NCI-H748 treated with DMSO at 0.1 percent for 48 hours (cell line): ENCODE measurements around the gene RNASE3.
"Not testable (repeated sequence)": the region's sequence is repeated elsewhere in the genome, so short reads cannot be mapped to it uniquely, and the experiment has no call there.

Experiments used
- DNase-seq: peaks from one replicate; lab custom pipeline; 2025; lab: John Stamatoyannopoulos, UW

The RNASE3 gene

DNA sequence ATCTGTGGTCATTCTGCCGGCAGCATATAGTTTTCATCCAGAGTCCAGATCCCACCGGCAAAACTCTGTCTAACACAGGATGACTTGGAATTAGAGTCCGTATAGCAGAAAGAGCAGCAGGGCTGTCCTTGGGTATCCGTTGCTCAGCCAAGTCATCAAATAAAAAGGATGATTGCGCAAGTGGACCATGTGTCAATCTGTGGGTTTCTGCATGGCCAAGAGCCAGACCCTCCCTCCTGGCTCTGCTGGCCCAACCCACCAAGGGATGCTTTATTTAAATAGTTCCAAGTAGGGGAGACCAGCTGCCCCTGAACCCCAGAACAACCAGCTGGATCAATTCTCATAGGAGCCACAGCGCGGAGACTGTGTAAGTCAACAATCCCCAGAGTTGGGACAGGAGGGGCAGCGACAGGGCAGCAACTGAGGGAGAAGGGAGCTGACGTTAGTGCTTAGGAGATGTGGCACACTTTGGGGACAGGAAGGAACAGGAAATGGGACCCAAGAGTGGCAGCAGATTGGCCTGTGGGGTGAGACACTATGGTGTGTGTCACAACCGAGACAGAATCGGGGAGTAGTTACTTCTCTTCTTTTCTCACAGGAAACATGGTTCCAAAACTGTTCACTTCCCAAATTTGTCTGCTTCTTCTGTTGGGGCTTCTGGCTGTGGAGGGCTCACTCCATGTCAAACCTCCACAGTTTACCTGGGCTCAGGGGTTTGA lies 28.0 kb downstream of the RNASE3 start:
- DNase-seq = not testable (repeated sequence)

GRCh38 chr14:20923766-20924297 lies 32.6 kb downstream of the RNASE3 start:
- DNase-seq = not testable (repeated sequence)

DNA sequence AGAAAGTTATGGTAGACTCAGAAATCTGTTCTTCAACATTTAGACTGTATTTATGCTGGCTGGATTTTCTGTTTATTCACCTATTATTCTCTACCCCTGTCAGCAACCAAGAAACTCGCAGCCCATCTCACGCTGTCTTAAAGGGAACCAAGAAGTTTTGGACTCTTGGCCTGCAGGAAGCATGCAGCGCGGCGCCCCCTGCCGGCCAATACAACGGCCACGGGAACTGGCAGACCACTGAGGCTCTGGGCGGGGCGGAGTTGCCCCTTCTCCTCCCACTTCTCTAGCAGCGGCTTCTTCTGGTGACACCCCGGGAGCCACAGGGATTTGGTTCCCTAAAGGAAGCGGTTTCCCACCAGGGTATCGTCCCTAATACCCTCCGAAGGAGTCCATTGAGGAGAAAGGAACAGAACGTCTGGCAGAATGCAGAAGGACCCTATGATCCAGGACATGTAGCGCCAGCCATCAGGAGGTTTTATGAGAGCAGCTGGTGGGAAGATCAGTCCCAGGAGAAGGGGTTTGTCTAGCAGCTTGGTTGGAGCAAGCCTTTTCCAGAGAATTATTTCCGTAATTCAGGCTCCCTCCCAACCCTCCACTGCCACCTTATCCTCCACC lies 43.1 kb downstream of the RNASE3 start:
- DNase-seq = no peak

- DNase-seq = no peak
Measured at GRCh38 chr14:20935303-20935984, 44.3 kb downstream of the RNASE3 start.
